ENCODE measurements around the gene ALG14.

- no peak for TF ChIP-seq CTCF (IDR thresholded peaks at IDR 0.05; ENCODE audit: borderline replicate concordance, extremely low read depth, low read length, poor library complexity, severe bottlenecking)
- no peak for TF ChIP-seq EZH2 (IDR thresholded peaks at IDR 0.05; ENCODE audit: borderline replicate concordance, low read depth, low read length, severe bottlenecking)
Observed at GRCh38 chr1:94973309-94973922, 99.3 kb downstream of the ALG14 start.

Data from DND-41 (cell line).